K562 treated with DMSO at 1 percent for 4 hours (cell line): ENCODE data around the gene MRPL12. TPM values are rescaled to one million over a fixed set of nuclear protein-coding genes. Genes with fewer than 3 reads are reported as not detected.

ENCODE experiments used
- total RNA-seq: library from RNA; unstranded; fragments of 300-600 nt; gene quantifications from 2 replicates; pipeline ENCODE4 v1.2.3, GENCODE V29; 2022; ENCODE audit not compliant: insufficient read depth

The MRPL12 gene
- total RNA-seq = 103 and 114 TPM in 2 replicates

DNA sequence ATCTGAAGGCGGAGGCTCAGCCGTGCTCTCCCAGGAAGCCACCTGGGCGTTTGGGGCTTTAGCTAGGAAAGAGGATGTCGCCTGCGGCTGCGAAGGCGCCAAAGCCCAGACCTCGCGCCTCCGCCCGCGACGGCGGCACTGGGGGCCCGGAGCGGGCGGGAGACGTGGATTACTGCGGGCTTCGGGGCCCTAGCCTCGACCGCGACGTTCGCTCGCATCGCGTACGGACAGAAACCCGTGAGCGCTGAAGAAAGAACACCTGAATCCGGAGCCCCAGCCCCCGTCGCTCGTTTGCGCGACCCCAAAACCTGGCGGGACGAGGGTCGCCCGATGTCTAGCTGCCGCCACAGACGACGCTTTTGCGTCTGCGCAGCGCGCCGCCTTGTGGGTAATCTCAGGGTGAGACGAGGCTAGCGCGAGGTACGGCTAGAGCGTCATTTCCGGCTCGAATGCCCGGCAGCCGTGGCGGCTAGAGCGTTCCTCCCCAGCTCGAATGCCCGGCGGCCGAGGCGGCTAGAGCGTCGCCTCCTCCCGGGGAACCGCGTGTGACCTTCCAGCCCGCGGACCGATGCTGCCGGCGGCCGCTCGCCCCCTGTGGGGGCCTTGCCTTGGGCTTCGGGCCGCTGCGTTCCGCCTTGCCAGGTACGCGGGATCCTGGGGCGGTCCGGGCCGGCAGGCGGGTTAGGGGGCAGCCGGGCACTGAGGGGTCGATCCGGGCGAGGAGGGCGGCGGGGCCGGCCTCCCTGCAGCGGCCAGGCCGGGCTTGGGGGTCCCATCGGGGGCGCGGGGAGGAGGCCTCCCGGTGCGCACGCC is at the start of gene MRPL12:
Gene MRPL12, plus strand, starts transcription at position 434 of the 813 bp plus-strand sequence. Its CDS starts 135 bp downstream, at position 569.

GRCh38 chr17:81656118-81656743 is 46.9 kb upstream of the MRPL12 start, which contains the start of gene PDE6G:
TSS of gene PDE6G (minus strand) at chr17:81656542. CDS start at chr17:81653305, 3,237 bp downstream.

GRCh38 chr17:81666342-81667191 is 36.6 kb upstream of the MRPL12 start, which contains the start of the genes CCDC137 and OXLD1:
TSS of gene CCDC137 (plus strand) at chr17:81666737. CDS start at chr17:81666767, 30 bp downstream.
TSS of gene OXLD1 (minus strand) at chr17:81666605. CDS start at chr17:81666577, 28 bp downstream.

DNA sequence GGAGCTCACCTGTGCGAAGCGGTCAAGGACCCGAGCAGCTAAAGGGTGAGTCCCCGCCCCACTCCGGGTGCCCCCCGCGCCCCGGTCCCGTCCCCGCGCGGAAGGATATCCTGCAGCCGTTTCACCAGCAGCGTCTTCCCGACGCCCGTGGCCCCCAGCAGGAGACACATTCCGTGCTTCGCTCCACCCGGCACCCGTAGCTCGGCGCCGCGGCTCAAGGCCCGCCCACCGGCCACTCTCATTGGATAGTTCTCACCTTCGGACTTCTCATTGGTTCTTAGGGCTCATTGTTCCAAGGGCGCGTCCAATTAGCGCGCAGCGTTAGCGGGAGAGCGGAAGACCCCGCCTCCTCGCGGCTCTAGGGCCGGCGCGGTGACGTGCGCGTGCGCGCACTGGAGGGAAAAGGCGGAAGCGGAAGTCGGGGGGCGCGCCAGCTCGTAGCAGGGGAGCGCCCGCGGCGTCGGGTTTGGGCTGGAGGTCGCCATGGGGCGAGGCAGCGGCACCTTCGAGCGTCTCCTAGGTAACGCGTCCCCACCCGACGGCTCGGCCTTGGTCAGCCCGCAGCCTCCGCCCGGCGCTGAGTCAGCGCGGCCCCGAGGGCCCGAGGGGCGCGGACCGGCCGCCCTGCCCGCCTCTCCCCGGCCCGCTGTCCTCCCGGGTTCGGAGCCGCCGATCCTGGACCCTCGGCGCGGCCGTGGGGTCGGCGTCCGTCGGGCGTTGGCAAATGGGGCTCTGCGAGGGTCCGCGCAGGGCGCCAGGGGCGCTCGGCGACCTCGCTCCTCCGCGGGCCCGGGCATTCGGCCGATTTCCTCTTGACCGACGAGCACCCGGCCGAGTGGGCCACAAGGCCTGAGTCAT is 19.4 kb upstream of the MRPL12 start, which contains the start of the genes ARL16 and HGS:
Gene ARL16, minus strand, starts transcription at position 214 of the 858 bp plus-strand sequence. Its CDS starts 44 bp downstream, at position 170.
Gene HGS, plus strand, starts transcription at position 428 of the 858 bp plus-strand sequence. Its CDS starts 56 bp downstream, at position 484.

DNA sequence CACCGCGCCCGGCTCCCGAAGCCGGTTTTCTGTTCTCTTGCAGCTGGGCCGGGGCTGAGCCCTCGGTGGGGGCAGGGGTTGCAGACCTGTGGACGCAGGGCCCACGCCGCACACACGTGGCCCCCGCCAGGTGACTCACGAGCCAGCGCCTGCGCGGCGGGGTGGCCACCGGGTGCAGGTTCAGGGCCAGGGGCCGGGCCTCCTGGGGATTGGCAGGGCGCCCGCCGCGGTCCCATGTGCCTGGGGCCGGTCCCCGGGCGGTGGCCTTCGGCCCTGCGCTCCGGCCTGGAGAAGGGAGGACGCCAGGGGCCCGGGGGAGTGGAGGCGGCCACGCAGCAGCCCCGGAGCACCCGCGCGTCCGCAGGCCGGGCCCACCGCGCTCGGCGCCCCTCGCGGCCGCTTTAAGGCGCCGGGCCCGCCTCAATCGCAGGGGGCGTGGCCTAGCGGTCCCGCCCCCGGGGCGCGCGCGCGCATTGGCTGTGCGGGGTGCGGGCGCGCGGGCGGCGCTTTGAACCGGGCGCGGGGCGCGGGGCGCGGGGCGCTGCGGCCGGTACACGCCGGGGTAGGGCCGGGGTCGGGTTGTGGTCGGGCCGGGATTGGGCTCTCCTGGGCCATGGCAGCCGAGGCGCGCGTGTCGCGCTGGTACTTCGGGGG is 8.8 kb downstream of the MRPL12 start, which contains the start of gene SLC25A10:
Gene SLC25A10, plus strand, starts transcription at position 471 of the 654 bp plus-strand sequence. Its CDS starts 143 bp downstream, at position 614.

Other genes with a start within 250 kb of the MRPL12 start
- 1,873 and 2,081 TPM in 2 replicates for gene ACTG1, start 190.6 kb upstream of the MRPL12 start, total RNA-seq
- gene FSCN2, start 175.0 kb upstream of the MRPL12 start, total RNA-seq = not detected in 2 replicates
- gene FAAP100, start 151.0 kb upstream of the MRPL12 start, total RNA-seq = 13.8 and 14.7 TPM in 2 replicates
- 96.3 and 121 TPM in 2 replicates for gene NPLOC4, start 66.3 kb upstream of the MRPL12 start, total RNA-seq
- 0.47 and 0.97 TPM in 2 replicates for gene TSPAN10, start 66.2 kb upstream of the MRPL12 start, total RNA-seq
- not detected in 2 replicates for gene PDE6G, start 46.8 kb upstream of the MRPL12 start, total RNA-seq
- gene OXLD1, start 36.8 kb upstream of the MRPL12 start, total RNA-seq = 68.0 and 74.2 TPM in 2 replicates
- gene CCDC137, start 36.6 kb upstream of the MRPL12 start, total RNA-seq = 31.8 and 43.8 TPM in 2 replicates
- 25.4 and 27.2 TPM in 2 replicates for gene ARL16, start 19.6 kb upstream of the MRPL12 start, total RNA-seq
- gene HGS, start 19.4 kb upstream of the MRPL12 start, total RNA-seq = 116 and 118 TPM in 2 replicates
- 51.4 and 52.8 TPM in 2 replicates for gene SLC25A10, start 8.9 kb downstream of the MRPL12 start, total RNA-seq
- gene GCGR, start 100.8 kb downstream of the MRPL12 start, total RNA-seq = not detected in 2 replicates
- 105 and 145 TPM in 2 replicates for gene MCRIP1, start 129.9 kb downstream of the MRPL12 start, total RNA-seq
- 0.64 TPM in 1 of 2 replicates, not detected in the other for gene PPP1R27, start 131.7 kb downstream of the MRPL12 start, total RNA-seq
- gene P4HB, start 157.2 kb downstream of the MRPL12 start, total RNA-seq = 890 and 899 TPM in 2 replicates
- 224 and 227 TPM in 2 replicates for gene ARHGDIA, start 168.0 kb downstream of the MRPL12 start, total RNA-seq
- gene ALYREF, start 188.2 kb downstream of the MRPL12 start, total RNA-seq = 137 TPM in 2 replicates
- gene ANAPC11, start 188.4 kb downstream of the MRPL12 start, total RNA-seq = 407 and 464 TPM in 2 replicates
- gene NPB, start 198.9 kb downstream of the MRPL12 start, total RNA-seq = 5.4 and 6.4 TPM in 2 replicates
- 64.0 and 70.6 TPM in 2 replicates for gene PCYT2, start 208.0 kb downstream of the MRPL12 start, total RNA-seq
- gene SIRT7, start 214.8 kb downstream of the MRPL12 start, total RNA-seq = 39.9 and 50.2 TPM in 2 replicates
- 53.0 and 64.9 TPM in 2 replicates for gene MAFG, start 224.4 kb downstream of the MRPL12 start, total RNA-seq
- gene PYCR1, start 233.9 kb downstream of the MRPL12 start, total RNA-seq = 323 and 368 TPM in 2 replicates
- 0.24 TPM in 1 of 2 replicates, not detected in the other for gene MYADML2, start 243.9 kb downstream of the MRPL12 start, total RNA-seq